ENCODE data around the gene SLC35D2.

DNA sequence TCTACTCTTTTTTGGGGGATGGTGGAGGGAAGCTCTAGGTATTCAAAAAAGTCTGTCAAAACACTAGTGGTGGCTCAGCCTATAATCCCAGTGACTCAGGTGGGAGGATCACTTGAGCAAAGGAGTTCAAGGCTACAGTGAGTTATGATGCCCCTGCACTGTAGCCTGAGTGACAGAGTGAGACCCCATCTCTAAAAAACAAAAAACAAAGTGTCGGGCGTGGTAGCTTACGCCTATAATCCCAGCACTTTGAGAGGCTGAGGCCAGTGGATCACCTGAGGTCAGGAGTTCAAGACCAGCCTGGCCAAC, 15.8 kb upstream of the SLC35D2 start:
- TF ChIP-seq, protein P1, sequence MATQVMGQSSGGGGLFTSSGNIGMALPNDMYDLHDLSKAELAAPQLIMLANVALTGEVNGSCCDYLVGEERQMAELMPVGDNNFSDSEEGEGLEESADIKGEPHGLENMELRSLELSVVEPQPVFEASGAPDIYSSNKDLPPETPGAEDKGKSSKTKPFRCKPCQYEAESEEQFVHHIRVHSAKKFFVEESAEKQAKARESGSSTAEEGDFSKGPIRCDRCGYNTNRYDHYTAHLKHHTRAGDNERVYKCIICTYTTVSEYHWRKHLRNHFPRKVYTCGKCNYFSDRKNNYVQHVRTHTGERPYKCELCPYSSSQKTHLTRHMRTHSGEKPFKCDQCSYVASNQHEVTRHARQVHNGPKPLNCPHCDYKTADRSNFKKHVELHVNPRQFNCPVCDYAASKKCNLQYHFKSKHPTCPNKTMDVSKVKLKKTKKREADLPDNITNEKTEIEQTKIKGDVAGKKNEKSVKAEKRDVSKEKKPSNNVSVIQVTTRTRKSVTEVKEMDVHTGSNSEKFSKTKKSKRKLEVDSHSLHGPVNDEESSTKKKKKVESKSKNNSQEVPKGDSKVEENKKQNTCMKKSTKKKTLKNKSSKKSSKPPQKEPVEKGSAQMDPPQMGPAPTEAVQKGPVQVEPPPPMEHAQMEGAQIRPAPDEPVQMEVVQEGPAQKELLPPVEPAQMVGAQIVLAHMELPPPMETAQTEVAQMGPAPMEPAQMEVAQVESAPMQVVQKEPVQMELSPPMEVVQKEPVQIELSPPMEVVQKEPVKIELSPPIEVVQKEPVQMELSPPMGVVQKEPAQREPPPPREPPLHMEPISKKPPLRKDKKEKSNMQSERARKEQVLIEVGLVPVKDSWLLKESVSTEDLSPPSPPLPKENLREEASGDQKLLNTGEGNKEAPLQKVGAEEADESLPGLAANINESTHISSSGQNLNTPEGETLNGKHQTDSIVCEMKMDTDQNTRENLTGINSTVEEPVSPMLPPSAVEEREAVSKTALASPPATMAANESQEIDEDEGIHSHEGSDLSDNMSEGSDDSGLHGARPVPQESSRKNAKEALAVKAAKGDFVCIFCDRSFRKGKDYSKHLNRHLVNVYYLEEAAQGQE (IDR thresholded peaks at IDR 0.05; ENCODE audit: insufficient read depth in 1 of 2, low read depth in 2 of 2, low read length in 2 of 2): no peak
- TF ChIP-seq POLR2AphosphoS5 (IDR thresholded peaks at IDR 0.05; ENCODE audit: low read depth, low read length): no peak
- no peak for TF ChIP-seq SIN3A (IDR thresholded peaks at IDR 0.05; ENCODE audit: borderline replicate concordance, insufficient read depth, low read length)

All from PFSK-1 (cell line).